Activated CD4-positive, alpha-beta T cell treated with anti-CD3 and anti-CD28 coated beads for 1 hour (primary cell): ENCODE results near the gene PPP2R2B.

Source experiments
- DNase-seq: peaks from one replicate; pipeline ENCODE4 v3.0.0-alpha.2; 2020

PPP2R2B gene

GRCh38 chr5:146821732-146822131, 56.8 kb downstream of the PPP2R2B start:
- DNase-seq = no peak

DNA sequence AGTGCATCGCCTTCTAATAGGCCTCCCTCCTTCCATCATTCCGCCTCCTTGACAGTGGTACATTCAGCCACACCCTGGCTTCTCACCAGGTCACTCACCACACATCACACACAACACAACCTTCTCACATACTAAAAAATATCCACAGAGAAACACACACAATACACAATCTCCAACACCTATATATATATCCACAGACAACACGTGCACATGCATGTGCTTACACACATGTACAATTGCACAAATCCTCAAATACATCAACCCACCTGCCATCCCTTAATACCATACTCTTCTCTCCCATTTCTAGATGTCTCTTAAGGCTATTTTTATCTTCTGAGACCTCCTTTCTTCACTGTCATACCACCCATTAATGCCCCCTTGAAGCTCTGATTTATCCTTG, 57.6 kb downstream of the PPP2R2B start:
- DNase-seq = no peak

GRCh38 chr5:146818822-146819221, 59.7 kb downstream of the PPP2R2B start:
- DNase-seq = no peak

GRCh38 chr5:146817973-146818372, 60.6 kb downstream of the PPP2R2B start:
- DNase-seq = no peak

GRCh38 chr5:146816775-146817387, 61.7 kb downstream of the PPP2R2B start:
- DNase-seq = no peak

DNA sequence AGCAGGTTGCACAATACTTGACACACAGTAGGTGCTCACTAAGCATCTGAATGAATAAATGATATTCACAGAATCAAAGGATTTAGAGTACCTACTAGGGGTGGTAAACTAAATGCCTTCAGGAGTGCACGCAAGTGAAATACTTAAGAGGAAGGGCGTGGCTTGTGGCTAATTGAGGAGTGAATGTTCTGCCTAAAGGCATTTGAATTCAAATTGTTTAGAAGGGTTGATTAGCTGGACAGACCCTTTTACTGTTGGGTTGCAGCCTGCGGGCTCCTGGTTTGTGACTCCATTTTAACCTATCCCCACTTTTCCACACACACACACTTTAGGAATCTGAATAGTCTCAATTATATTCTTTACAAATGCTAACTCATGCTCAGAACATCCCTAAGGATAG, 63.1 kb downstream of the PPP2R2B start:
- DNase-seq = no peak

DNA sequence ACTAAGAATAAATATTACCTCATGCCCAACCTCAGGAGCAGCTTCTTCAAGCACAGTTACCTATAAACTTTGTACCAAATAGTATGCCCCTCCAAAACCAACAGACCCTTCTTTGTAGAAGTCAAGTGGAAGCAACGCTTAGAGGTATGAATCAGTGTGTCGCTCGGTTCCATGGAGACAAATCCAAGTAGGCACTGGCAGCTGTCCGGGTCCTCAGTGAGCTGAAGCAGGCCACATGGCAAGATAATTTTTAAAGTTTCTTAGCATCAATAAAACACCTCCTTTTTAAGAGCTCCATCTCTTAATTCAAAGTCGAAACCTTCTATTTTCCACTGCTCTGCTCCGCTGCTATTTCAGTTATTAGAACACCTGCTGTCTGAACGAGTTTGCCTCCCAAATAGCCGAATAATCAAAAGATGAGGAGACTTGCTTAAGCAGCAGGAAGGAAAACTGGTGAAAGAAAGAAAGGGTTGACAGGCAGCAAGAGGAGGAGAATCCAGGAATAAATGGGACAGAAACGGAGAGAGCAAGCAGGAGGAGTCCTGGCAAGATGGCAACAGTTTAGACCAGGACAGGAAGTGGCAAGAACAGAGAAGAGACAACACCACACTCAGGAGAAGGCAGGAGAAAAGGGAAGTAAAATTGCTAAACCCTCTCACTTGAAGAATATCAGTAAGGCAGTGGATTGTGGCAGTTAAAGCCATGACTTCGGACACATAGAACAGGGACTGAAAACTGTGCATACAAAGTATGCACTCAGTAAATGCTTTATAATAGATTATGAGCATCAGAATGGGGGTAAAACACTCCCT, 65.0 kb downstream of the PPP2R2B start:
- no peak for DNase-seq

DNA sequence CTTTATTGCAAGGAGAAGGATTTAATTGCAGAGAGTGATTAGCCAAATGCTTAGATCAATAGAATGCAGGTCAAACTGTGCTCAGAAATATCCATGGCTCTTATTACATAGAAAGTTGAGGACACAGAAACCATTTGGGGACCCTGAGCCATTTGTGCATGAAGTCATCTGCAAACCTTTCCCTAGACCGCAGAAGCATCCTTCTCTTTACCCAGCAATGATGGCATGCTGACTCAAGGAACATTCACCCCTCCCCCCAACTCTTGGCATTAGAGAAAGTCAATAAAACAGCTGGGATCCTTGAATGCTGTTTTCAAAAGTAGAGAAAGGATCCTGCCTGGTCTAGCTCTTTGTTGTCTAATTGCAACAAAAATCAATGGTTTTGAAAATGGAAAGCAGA, 73.5 kb downstream of the PPP2R2B start:
- no peak for DNase-seq

- DNase-seq = no peak
Measured at GRCh38 chr5:146802945-146803522, 75.5 kb downstream of the PPP2R2B start.

DNA sequence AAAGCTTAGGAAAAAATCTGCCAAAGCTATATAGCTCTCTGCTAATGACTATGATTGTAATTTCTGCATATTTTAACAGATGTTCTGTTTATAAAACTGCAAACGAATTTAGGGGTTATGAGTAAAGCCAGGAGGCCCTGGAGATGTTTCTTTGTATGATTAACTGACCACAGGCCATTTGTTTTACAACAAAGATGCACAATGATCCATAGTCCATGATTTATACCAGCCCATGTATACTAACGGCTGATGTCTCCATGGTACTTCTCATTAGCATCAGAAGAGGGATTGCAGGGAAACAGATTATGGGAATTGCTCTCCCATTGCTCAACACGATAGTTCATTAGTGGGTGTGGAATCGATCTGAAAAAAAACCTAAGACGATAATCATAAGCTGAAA, 78.9 kb downstream of the PPP2R2B start:
- DNase-seq = no peak

- no peak for DNase-seq
Measured at GRCh38 chr5:146799231-146799630, 79.3 kb downstream of the PPP2R2B start.

- DNase-seq = no peak
Measured at GRCh38 chr5:146797658-146798057, 80.9 kb downstream of the PPP2R2B start.

DNA sequence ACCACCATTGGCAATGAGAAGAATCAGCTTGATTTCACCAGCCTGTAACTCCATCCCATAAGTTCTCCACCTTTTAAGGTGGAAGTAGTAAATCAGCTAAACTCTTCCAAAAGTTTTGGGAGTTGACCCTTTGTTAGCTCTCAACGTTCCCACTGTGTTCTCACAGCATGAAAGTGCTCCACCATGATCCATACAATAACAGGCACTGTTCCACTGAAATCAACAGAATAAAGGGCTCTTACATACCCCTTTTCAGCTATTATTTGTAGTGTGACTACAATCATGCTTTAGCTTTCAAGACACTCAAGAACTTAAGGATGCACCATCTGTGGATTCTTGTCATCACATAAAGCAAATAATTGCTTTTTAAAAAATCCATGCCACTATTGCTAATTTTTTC, 81.6 kb downstream of the PPP2R2B start:
- no peak for DNase-seq

DNA sequence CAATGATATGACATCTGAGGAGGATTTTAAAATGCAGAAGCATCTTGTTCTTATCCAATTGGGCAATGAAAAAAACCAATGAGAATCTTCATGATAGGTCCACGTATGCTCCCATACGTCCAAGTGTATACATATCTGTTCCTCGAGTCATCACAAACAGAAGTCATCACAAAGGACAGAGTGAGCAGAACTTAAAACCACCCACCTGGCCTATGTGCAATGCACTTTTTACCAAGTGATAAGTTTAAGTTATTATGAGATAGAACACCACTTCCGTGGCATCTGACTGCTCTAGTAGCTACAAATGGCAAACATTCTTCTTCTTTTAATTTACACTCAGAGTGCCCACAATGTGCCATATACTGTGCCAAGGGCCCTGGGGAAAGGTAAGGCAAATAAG, 82.4 kb downstream of the PPP2R2B start:
- DNase-seq = no peak

- DNase-seq = no peak
Measured at GRCh38 chr5:146794326-146795029, 84.1 kb downstream of the PPP2R2B start.

DNA sequence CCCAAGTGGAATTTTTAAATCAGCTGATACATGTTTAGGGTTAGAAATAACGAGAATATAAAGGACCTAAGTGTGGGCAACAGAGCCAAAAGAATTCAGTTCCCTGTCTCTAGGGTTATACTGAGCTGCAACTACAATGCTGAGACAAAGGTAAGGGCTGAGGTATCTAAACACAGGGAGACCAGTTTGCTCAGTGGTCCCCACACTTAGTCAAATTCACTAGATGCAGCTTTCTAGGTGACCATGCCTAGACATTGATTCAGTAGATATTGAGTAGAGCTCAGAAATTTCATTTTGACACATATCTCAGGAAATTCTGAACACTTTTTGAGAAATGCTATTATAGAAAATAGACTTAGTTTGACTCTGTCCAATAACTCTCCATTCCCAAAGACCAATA, 84.8 kb downstream of the PPP2R2B start:
- DNase-seq = no peak

DNA sequence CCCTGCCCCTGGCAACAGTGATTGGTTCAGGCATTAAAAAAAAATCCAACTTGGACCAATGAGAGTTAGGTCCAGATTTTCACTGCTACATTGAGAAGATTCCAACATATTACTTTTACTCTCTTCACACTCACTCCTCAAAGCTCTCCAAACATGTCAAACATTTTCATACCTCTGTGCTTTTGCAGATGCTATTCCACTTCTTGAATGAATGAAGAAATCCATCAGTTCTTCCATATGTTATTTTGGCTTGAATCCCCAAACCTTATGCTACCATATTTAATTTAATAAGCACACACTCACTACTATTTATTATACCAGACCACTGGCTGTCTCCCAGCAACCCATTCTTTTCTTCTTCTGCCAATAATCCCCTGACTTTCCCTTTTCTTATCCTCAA, 87.1 kb downstream of the PPP2R2B start:
- no peak for DNase-seq

- DNase-seq = no peak
Measured at GRCh38 chr5:146789712-146790653, 88.6 kb downstream of the PPP2R2B start.

DNA sequence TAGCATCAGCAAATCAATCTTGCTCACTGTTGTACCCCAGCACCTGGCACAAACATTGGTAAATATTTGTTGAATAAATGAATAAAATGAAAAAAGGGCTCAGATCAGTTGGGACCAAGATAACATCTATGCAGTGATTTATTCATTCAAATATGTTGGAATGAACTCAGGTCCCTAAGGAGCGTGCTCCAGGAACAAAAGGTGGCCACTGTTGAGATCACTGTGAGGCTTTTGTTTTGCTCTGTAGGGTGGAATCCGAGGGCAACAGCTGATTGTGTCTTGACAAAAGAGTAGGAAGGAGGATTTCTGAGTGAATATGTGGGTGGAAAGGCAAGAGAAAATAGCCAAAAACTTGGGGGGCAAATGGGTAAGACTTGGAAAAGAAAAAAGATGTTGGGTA, 89.7 kb downstream of the PPP2R2B start:
- no peak for DNase-seq

- no peak for DNase-seq
Measured at GRCh38 chr5:146785065-146785464, 93.5 kb downstream of the PPP2R2B start.

DNA sequence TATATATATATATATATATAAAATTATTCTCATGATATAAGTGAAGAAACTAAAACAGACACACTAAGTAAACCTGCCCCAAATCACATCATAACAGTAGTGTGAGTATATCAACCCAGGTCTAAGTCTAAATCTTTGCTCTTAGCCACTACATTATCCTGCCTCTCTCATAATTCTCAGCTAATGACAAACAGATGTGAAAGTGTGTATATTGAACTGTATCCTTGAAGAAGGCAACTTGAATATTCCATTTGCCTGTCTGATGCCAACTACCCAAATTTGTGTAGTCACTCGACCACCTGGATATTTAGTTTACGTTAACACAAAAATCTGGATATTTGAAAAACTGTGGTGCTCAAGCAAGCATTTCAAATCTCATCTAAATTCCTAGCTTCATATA, 97.4 kb downstream of the PPP2R2B start:
- no peak for DNase-seq

DNA sequence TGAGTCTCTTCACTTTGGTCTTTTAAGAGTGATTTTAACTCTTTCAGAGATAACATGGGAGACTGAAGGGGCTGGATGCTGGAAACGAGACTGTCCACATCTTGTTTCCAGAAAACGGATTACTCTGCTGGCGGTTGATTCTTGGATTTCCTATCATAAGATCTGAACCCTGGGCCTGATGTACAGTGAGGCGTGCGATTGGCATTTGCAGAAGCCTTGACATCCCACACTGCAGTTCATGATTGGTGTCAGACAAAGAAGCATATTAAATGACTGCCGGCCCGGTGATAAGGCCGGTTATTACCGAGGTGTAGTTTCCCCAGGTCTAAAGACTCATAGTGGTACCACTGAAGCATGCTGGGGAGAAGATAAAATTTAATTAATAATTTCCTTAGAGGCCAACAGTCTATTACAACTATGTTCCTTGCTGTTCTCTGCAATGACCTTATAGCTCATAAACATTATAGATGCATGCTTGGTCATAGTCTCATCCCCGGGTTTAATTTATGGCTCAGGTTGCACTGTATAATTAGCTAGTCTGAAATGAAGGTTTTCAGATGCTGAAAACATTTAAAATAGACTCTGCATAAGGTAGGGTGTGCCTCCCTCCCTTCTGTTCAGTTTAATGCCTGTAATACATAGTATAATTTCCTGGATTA, 99.2 kb downstream of the PPP2R2B start:
- no peak for DNase-seq
